ENCODE data around the gene FREY1. TPM values are rescaled to one million over a fixed set of nuclear protein-coding genes. Genes with fewer than 3 reads are reported as not detected.

FREY1 gene
- total RNA-seq, 4 donors from 2014 or later: 0.91 to 2.3 TPM; not detected in 2

DNA sequence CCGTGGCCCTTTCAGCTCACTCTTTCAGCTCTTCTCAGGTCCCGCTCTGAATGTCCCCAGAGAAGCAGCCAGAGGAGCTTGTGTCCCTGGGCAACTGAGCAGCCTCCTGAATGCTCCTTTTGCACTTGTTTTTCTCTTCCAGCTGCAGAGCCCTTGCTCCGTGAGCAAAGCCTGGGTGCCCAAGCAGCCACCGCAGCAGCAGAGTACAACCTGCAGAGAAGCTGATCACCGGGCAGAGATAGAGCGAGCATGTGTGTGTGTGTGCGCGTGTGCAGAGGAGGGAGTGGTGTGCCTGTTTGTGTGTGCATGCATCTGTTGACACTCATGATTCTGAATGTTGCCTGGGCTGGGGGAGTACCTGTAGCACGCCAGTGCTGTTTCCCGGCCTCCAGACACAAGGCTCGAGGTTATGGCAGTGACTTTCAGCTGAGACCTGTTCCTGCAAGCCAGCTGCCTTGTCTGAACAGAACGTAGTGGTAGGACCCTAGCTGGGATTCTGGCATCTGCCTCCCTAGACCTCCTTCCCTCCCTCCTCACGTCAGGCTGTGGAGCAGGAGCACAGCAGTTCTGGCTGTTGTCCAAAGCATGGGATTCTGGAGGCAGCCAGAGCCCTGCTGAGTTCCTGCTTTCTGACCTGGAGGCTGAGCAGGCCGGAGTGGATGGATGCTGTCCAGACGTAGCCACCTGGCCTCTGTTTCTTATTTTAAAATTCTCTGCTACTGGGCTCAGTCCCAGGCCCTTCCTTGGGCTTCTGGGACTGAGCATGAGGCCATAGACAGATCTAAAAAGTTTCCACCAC lies 26.1 kb downstream of the FREY1 start:
- TF ChIP-seq, protein P1, sequence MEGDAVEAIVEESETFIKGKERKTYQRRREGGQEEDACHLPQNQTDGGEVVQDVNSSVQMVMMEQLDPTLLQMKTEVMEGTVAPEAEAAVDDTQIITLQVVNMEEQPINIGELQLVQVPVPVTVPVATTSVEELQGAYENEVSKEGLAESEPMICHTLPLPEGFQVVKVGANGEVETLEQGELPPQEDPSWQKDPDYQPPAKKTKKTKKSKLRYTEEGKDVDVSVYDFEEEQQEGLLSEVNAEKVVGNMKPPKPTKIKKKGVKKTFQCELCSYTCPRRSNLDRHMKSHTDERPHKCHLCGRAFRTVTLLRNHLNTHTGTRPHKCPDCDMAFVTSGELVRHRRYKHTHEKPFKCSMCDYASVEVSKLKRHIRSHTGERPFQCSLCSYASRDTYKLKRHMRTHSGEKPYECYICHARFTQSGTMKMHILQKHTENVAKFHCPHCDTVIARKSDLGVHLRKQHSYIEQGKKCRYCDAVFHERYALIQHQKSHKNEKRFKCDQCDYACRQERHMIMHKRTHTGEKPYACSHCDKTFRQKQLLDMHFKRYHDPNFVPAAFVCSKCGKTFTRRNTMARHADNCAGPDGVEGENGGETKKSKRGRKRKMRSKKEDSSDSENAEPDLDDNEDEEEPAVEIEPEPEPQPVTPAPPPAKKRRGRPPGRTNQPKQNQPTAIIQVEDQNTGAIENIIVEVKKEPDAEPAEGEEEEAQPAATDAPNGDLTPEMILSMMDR (IDR thresholded peaks at IDR 0.05): no peak
- TF ChIP-seq POLR2A (IDR thresholded peaks at IDR 0.05): no peak
- intact Hi-C loops (cut with DNase I; ENCODE audit: low total_unique reads): no loop called here
- H3K4me3 ChIP-seq (ENCODE audit: low read depth, poor library complexity, severe bottlenecking): no peak overlapping the region
- DNase-seq (ENCODE audit: low spot score in 2 of 2): no peak
- 87 to 91% methylated on average over 15 of the region's 15 CpGs for WGBS, 2 donors

DNA sequence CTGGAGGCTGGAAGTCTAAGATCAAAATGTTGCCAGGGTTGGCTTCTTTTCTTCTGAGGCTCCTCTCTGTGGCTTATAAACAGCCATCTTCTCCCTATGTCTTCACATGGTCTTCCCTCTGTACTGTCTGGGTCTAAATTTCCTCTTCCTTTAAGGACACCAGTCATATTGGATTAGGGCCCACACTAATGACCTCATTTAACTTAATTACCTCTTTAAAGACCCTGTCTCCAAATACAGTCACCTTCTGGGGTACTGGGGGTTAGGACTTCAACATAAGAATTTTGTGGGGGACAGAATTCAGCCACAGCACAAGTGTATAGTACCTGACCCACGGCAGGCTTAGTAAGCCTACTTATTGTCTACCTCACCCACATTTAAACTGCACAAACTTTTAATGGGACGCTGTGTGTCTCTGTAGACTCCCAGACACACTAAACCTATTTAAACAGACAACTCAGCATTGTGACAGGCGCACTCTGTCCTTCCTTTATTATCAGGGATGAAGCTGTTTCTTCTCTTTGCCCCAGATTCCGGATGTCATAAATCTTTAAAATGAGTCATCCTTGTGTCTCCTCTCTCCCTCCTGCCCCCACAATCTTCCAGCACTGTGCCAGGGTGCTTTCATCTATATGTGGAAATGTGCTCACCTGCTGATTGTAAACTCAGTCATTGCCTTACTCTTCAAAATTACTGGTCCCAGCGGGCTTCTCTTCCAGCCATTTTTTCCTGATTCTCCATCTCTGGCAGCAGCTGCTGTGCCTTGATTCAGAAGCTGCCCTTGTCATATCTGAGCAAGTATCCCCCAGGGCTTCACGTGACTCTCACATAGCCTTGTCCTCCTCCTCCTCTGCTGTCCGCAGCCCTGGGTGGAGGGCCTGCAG lies 27.0 kb downstream of the FREY1 start:
- DNase-seq (ENCODE audit: low spot score in 2 of 2): no peak
- intact Hi-C loops (cut with DNase I; ENCODE audit: low total_unique reads): loop anchor here (10.0 kb wide), 1 partner anchor 125 kb away; no protein-coding TSS in a partner anchor
- no peak overlapping the region for H3K4me3 ChIP-seq (ENCODE audit: low read depth, poor library complexity, severe bottlenecking)
- TF ChIP-seq POLR2A (IDR thresholded peaks at IDR 0.05): no peak
- TF ChIP-seq, protein P1 (IDR thresholded peaks at IDR 0.05): no peak
- WGBS, 2 donors: 80 to 86% methylated on average over 7 of the region's 7 CpGs

DNA sequence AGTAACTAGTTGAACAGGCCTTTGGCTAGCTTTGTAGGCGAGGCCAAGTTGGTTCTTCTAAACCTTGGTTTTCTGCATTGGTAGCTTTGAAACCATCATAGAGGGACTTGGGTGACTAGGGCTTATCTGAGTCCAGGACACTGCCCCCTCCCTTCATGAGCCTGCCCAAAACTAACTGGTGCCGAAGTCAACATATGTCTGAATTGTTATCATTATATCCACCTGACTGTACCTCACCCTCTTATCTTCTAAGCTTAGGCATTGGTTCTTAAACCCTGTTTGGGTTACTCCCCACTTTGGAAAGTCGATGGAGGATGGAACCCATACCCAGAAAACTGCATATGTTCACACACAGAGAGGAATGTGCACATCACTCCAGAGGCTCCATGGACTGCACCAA lies 29.2 kb downstream of the FREY1 start:
- no peak overlapping the region for H3K4me3 ChIP-seq (ENCODE audit: low read depth, poor library complexity, severe bottlenecking)
- no peak for DNase-seq (ENCODE audit: low spot score in 2 of 2)
- 95 to 96% methylated on average over 3 of the region's 3 CpGs for WGBS, 2 donors
- no peak for TF ChIP-seq POLR2A (IDR thresholded peaks at IDR 0.05)
- TF ChIP-seq, protein P1 (IDR thresholded peaks at IDR 0.05): no peak
- intact Hi-C loops (cut with DNase I; ENCODE audit: low total_unique reads): loop anchor here (10.0 kb wide), 1 partner anchor 127 kb away; no protein-coding TSS in a partner anchor

DNA sequence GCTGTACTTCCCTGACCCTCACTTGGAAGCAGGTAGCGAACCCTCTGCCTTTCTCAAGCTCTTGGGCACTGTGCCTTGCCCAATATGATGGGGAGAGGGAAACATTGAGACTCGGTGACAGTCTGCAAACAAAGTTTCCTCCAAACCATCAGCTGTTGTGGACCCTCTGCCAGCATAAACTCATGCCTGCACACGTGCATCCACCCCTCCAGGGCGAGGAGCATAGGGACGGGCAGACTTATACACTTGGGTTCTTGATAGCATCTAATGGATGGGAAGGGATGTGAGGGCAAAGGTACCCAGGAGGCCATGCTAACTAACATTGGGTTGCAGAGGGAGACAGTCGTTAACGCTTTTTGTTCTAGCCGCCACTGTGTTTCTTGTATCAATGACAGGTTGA lies 29.9 kb downstream of the FREY1 start:
- TF ChIP-seq POLR2A (IDR thresholded peaks at IDR 0.05): no peak
- 81 to 83% methylated on average over 8 of the region's 8 CpGs for WGBS, 2 donors
- no peak overlapping the region for H3K4me3 ChIP-seq (ENCODE audit: low read depth, poor library complexity, severe bottlenecking)
- DNase-seq (ENCODE audit: low spot score in 2 of 2): no peak
- intact Hi-C loops (cut with DNase I; ENCODE audit: low total_unique reads): loop anchor here (10.0 kb wide), 1 partner anchor 128 kb away; no protein-coding TSS in a partner anchor

DNA sequence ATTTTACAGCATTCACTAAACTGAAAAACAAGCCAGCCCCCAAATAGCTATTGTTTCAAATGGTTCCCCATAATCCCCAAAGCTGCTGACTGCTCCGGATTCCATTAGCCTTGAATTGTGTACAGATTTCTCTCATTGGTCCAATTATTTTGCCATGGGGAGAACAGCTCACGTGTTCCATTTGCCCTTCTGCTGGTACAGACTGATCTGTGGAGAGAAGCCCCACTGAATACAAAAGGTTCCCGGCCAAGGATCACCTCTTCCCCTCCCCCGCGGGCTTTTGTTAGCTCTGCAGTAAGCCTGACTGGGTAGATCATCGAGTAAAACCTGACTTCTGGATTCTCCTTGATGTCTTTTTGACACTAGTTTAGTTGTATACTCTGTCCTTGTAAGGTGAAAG lies 30.7 kb downstream of the FREY1 start:
- intact Hi-C loops (cut with DNase I; ENCODE audit: low total_unique reads): loop anchor here (10.0 kb wide), 1 partner anchor 128 kb away; no protein-coding TSS in a partner anchor
- no peak overlapping the region for H3K4me3 ChIP-seq (ENCODE audit: low read depth, poor library complexity, severe bottlenecking)
- TF ChIP-seq, protein P1 (IDR thresholded peaks at IDR 0.05): no peak
- TF ChIP-seq POLR2A (IDR thresholded peaks at IDR 0.05): no peak
- WGBS, 2 donors: 64 to 65% methylated on average over 6 of the region's 6 CpGs
- no peak for DNase-seq (ENCODE audit: low spot score in 2 of 2)
